ENCODE results near the gene METTL21A. TPM values are rescaled to one million over a fixed set of nuclear protein-coding genes. Genes with fewer than 3 reads are reported as not detected.

The METTL21A gene
- total and polyA plus RNA-seq, 2 of the 4 experiments (the other 2 are of a cell fraction) = 5.9 to 11.6 TPM

- in situ Hi-C loops (cut with MboI; ENCODE audit: low sequenced_read_pairs) = no loop called here
- CTCF ChIA-PET = no interaction called here
- peaks cover 18% of the 10 kb centered on the region for H3K36me3 ChIP-seq (ENCODE audit: control insufficient read depth, insufficient read depth, low read length)
Observed at GRCh38 chr2:207594264-207594663, 30.9 kb downstream of the METTL21A start.

More at GRCh38 chr2:207594264-207594663, 30.9 kb downstream of the METTL21A start:
- Histone ChIP-seq H3K14ac (replicated peaks; ENCODE audit: low read depth, low read length) (no peak overlapping the region), H2BK15ac (ENCODE audit: low read depth, low read length) (no peak overlapping the region), H3K9me3 (ENCODE audit: control insufficient read depth, insufficient read depth, low read length) (peaks cover 4% of the 10 kb centered on the region; the same call in 1 of the 2 replicates), H3K4me2 (ENCODE audit: low read depth, low read length) (no peak overlapping the region), H3K9me1 (ENCODE audit: insufficient read depth, low read length) (no peaks in the 10 kb centered on the region), H3K23ac (ENCODE audit: low read depth, low read length) (no peak overlapping the region), H4K20me1 (ENCODE audit: insufficient read depth, low read length) (no peaks in the 10 kb centered on the region), H3K18ac (ENCODE audit: low read depth, low read length) (no peak overlapping the region), H2BK5ac (ENCODE audit: low read depth, low read length, poor library complexity, severe bottlenecking) (no peak overlapping the region), H3K4ac (ENCODE audit: low read depth, low read length) (no peak overlapping the region), H3K79me1 (ENCODE audit: low read depth in 1 of 2, low read length in 2 of 2) (peaks cover 7 to 9% of the 10 kb centered on the region in 2 experiments; a peak in 1 of 4 replicates), H3K4me3 (ENCODE audit: insufficient read depth, low read depth, low read length) (no peak overlapping the region), H3K27me3 (ENCODE audit: control insufficient read depth, insufficient read depth, low read length) (no peaks in the 10 kb centered on the region), H4K5ac (ENCODE audit: low read depth, low read length) (no peak overlapping the region), H2BK120ac (ENCODE audit: low read depth, low read length) (no peak overlapping the region), H2AK9ac (replicated peaks; ENCODE audit: low read depth, low read length, poor library complexity) (no peak overlapping the region), H3K4me1 (ENCODE audit: control insufficient read depth, insufficient read depth, low read length) (no peaks in the 10 kb centered on the region), H3K9ac (ENCODE audit: low read depth, low read length) (no peak overlapping the region), H4K8ac (ENCODE audit: low read depth in 2 of 2, low read length in 2 of 2) (no peak overlapping the region), H3K27ac (ENCODE audit: insufficient read depth, low read length) (no peak overlapping the region), H2AFZ (replicated peaks; ENCODE audit: low read length, poor library complexity) (no peak overlapping the region), H3K56ac (ENCODE audit: extremely low read depth, insufficient read depth, low read length) (no peak overlapping the region), H4K91ac (ENCODE audit: insufficient read depth, low read depth, low read length) (no peak overlapping the region), H2BK20ac (ENCODE audit: low read depth, low read length) (no peak overlapping the region), H2AK5ac (ENCODE audit: low read depth, low read length) (no peak overlapping the region)
- DNase-seq (no peak), ATAC-seq (ENCODE audit: low read depth) (no peak)
- intact Hi-C loops (cut with micrococcal nuclease) = no loop called here
- dilution Hi-C loops (cut with HindIII; ENCODE audit: low sequenced_read_pairs, unreplicated experiment) = no loop called here
- no CpG with 5 or more reads among the region's 3 CpGs for WGBS, 2 experiments (ENCODE audit: extremely low coverage in 2 of 2, insufficient read length in 1 of 2)
- POLR2A ChIA-PET (ENCODE audit: unreplicated experiment) = no interaction called here
- no TSS peak for BruUV-seq (replicated peaks)
- no peak for TF ChIP-seq SMC3 (IDR thresholded peaks at IDR 0.05; ENCODE audit: low read depth, low read length)
- no peak for TF ChIP-seq RAD21 (IDR thresholded peaks at IDR 0.05; ENCODE audit: low read length)
- no peak for TF ChIP-seq RFX5 (IDR thresholded peaks at IDR 0.05; ENCODE audit: low read depth, low read length)
- TF ChIP-seq, protein P1, sequence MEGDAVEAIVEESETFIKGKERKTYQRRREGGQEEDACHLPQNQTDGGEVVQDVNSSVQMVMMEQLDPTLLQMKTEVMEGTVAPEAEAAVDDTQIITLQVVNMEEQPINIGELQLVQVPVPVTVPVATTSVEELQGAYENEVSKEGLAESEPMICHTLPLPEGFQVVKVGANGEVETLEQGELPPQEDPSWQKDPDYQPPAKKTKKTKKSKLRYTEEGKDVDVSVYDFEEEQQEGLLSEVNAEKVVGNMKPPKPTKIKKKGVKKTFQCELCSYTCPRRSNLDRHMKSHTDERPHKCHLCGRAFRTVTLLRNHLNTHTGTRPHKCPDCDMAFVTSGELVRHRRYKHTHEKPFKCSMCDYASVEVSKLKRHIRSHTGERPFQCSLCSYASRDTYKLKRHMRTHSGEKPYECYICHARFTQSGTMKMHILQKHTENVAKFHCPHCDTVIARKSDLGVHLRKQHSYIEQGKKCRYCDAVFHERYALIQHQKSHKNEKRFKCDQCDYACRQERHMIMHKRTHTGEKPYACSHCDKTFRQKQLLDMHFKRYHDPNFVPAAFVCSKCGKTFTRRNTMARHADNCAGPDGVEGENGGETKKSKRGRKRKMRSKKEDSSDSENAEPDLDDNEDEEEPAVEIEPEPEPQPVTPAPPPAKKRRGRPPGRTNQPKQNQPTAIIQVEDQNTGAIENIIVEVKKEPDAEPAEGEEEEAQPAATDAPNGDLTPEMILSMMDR (conservative IDR thresholded peaks at IDR 0.05; ENCODE audit: low read depth, low read length) = no peak
- no peak for TF ChIP-seq MAFK (IDR thresholded peaks at IDR 0.05; ENCODE audit: low read depth, low read length)
- TF ChIP-seq CEBPB (IDR thresholded peaks at IDR 0.05; ENCODE audit: low read depth, low read length) = no peak
- TF ChIP-seq CHD1 (IDR thresholded peaks at IDR 0.05; ENCODE audit: low read depth, low read length) = no peak
- no peak for TF ChIP-seq BHLHE40 (IDR thresholded peaks at IDR 0.05; ENCODE audit: low read depth, low read length)
- no peak for TF ChIP-seq USF2 (IDR thresholded peaks at IDR 0.05; ENCODE audit: low read depth, low read length)
- TF ChIP-seq MXI1 (IDR thresholded peaks at IDR 0.05; ENCODE audit: borderline replicate concordance, low read depth, low read length) = no peak
- no peak for TF ChIP-seq MAZ (IDR thresholded peaks at IDR 0.05; ENCODE audit: borderline replicate concordance, low read depth, low read length)
- no peak for TF ChIP-seq POLR2A (IDR thresholded peaks at IDR 0.05; ENCODE audit: low read depth, low read length)
- TF ChIP-seq FOS (IDR thresholded peaks at IDR 0.05; ENCODE audit: low read depth, low read length) = no peak
- TF ChIP-seq, protein P2, sequence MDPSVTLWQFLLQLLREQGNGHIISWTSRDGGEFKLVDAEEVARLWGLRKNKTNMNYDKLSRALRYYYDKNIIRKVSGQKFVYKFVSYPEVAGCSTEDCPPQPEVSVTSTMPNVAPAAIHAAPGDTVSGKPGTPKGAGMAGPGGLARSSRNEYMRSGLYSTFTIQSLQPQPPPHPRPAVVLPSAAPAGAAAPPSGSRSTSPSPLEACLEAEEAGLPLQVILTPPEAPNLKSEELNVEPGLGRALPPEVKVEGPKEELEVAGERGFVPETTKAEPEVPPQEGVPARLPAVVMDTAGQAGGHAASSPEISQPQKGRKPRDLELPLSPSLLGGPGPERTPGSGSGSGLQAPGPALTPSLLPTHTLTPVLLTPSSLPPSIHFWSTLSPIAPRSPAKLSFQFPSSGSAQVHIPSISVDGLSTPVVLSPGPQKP (IDR thresholded peaks at IDR 0.05; ENCODE audit: borderline replicate concordance, low read depth, low read length) = no peak
